H9 (cell line): ENCODE measurements around the gene PRTG. TPM values are rescaled to one million over a fixed set of nuclear protein-coding genes. Genes with fewer than 3 reads are reported as not detected.

Source experiments
- DNase-seq: peaks from one replicate; pipeline ENCODE4 v3.0.0-alpha.2; 2017
- H2AFZ ChIP-seq: one replicate; pipeline ENCODE4 v1.6.1; 2013; ENCODE audit warnings: mild to moderate bottlenecking, low read length, control low read depth, moderate library complexity
- H2AK5ac ChIP-seq: 2 replicates; pipeline ENCODE4 v1.6.1; 2013; ENCODE audit warnings: low read length, control low read depth, mixed read lengths; ENCODE audit not compliant: insufficient read length
- H2BK120ac ChIP-seq: one replicate; pipeline ENCODE4 v1.6.1; 2013; ENCODE audit warnings: low read depth, mild to moderate bottlenecking, low read length, control low read depth, inconsistent platforms; ENCODE audit not compliant: poor library complexity, severe bottlenecking
- H2BK12ac ChIP-seq: 2 replicates; pipeline ENCODE4 v1.6.1; 2013; ENCODE audit warnings: low read length, control low read depth, mixed read lengths, low read depth; ENCODE audit not compliant: insufficient read length
- H2BK15ac ChIP-seq: 2 replicates; pipeline ENCODE4 v1.6.1; 2013; ENCODE audit warnings: low read depth, low read length, control low read depth
- H2BK20ac ChIP-seq: one replicate; pipeline ENCODE4 v1.6.1; 2013; ENCODE audit warnings: low read depth, mild to moderate bottlenecking, low read length, control low read depth, inconsistent platforms; ENCODE audit not compliant: poor library complexity, severe bottlenecking
- H2BK5ac ChIP-seq: 2 replicates; pipeline ENCODE4 v1.6.1; 2013; ENCODE audit warnings: low read length, control low read depth, mixed read lengths; ENCODE audit not compliant: insufficient read length
- H3K14ac ChIP-seq: 2 replicates; pipeline ENCODE4 v1.6.1; 2013; ENCODE audit warnings: low read length, control low read depth; ENCODE audit not compliant: insufficient read depth
- H3K18ac ChIP-seq: 2 replicates; pipeline ENCODE4 v1.6.1; 2013; ENCODE audit warnings: low read depth, mild to moderate bottlenecking, mixed read lengths, low read length, control low read depth; ENCODE audit not compliant: insufficient read length
- H3K23ac ChIP-seq: 2 replicates; pipeline ENCODE4 v1.6.1; 2013; ENCODE audit warnings: low read length, control low read depth, mixed read lengths, low read depth; ENCODE audit not compliant: insufficient read length
- H3K23me2 ChIP-seq: 2 replicates; pipeline ENCODE4 v1.6.1; 2013; ENCODE audit warnings: low read depth, mild to moderate bottlenecking, mixed read lengths, low read length, control low read depth; ENCODE audit not compliant: insufficient read length, poor library complexity, severe bottlenecking
- H3K27ac ChIP-seq: 2 replicates; pipeline ENCODE4 v1.5.1; 2013; ENCODE audit warnings: low read length, control low read depth, mixed read lengths, low read depth; ENCODE audit not compliant: insufficient read length
- H3K27me3 ChIP-seq: 2 replicates; pipeline ENCODE4 v1.6.1; 2013; ENCODE audit warnings: low read length, control low read depth, inconsistent platforms; ENCODE audit not compliant: insufficient read depth
- H3K4ac ChIP-seq: 2 replicates; pipeline ENCODE4 v1.6.1; 2013; ENCODE audit warnings: low read depth, mild to moderate bottlenecking, control low read depth, inconsistent platforms, low read length, moderate library complexity
- H3K4me1 ChIP-seq: 2 replicates; pipeline ENCODE4 v1.6.1; 2013; ENCODE audit warnings: low read length, control low read depth, inconsistent platforms; ENCODE audit not compliant: insufficient read depth
- H3K4me2 ChIP-seq: 2 replicates; pipeline ENCODE4 v1.6.1; 2013; ENCODE audit warnings: low read length, control low read depth, mixed read lengths; ENCODE audit not compliant: insufficient read length, insufficient read depth
- H3K56ac ChIP-seq: 2 replicates; pipeline ENCODE4 v1.6.1; 2013; ENCODE audit warnings: low read depth, mild to moderate bottlenecking, mixed read lengths, low read length, control low read depth; ENCODE audit not compliant: insufficient read length
- H3K79me1 ChIP-seq: 2 replicates; pipeline ENCODE4 v1.6.1; 2013; ENCODE audit warnings: low read depth, mild to moderate bottlenecking, moderate library complexity, low read length, control low read depth, inconsistent platforms; ENCODE audit not compliant: insufficient read depth, poor library complexity, severe bottlenecking
- H3K79me2 ChIP-seq: 2 replicates; pipeline ENCODE4 v1.6.1; 2013; ENCODE audit warnings: low read length, control low read depth, inconsistent platforms; ENCODE audit not compliant: insufficient read depth
- H3K9ac ChIP-seq: 2 replicates; pipeline ENCODE4 v1.6.1; 2013; ENCODE audit warnings: low read length, control low read depth, mixed read lengths; ENCODE audit not compliant: insufficient read length; ENCODE audit errors: extremely low read depth
- H3K9me3 ChIP-seq: one replicate; pipeline ENCODE4 v1.6.1; 2013; ENCODE audit warnings: low read depth, low read length, inconsistent platforms; ENCODE audit not compliant: control insufficient read depth
- H3T11ph ChIP-seq: one replicate; pipeline ENCODE4 v1.6.1; 2013; ENCODE audit warnings: mild to moderate bottlenecking, low read length, control low read depth, inconsistent platforms
- H4K20me1 ChIP-seq: one replicate; pipeline ENCODE4 v1.6.1; 2013; ENCODE audit not compliant: control insufficient read depth, insufficient read length, insufficient read depth
- H4K5ac ChIP-seq: 2 replicates; pipeline ENCODE4 v1.6.1; 2013; ENCODE audit warnings: low read depth, mild to moderate bottlenecking, mixed read lengths, low read length, control low read depth; ENCODE audit not compliant: insufficient read length
- H4K8ac ChIP-seq: replicated peaks from 2 replicates; pipeline ENCODE4 v1.6.1; 2013; ENCODE audit warnings: low read length, control low read depth, mixed read lengths, low read depth; ENCODE audit not compliant: insufficient read length
- H4K91ac ChIP-seq: 2 replicates; pipeline ENCODE4 v1.6.1; 2013; ENCODE audit warnings: low read depth, mild to moderate bottlenecking, moderate library complexity, mixed read lengths, low read length, control low read depth; ENCODE audit not compliant: insufficient read length
- H3K27ac Mint-ChIP-seq, 3 experiments: 2 replicates in 2 of 3; 3 replicates in 1 of 3; pipeline ENCODE4 v1.8.0; 2020 to 2021; ENCODE audit warnings: mixed read lengths in 3 of 3, mild to moderate bottlenecking in 1 of 3, moderate library complexity in 1 of 3
- H3K27me3 Mint-ChIP-seq: 2 replicates; pipeline ENCODE4 v1.8.0; 2021; ENCODE audit warnings: low read depth, mild to moderate bottlenecking, moderate library complexity, mixed read lengths
- H3K36me3 Mint-ChIP-seq, 3 experiments: 2 replicates in 2 of 3; 3 replicates in 1 of 3; pipeline ENCODE4 v1.8.0; 2020 to 2021; ENCODE audit warnings: low read depth in 3 of 3, mixed read lengths in 3 of 3; ENCODE audit not compliant: insufficient read depth in 1 of 3
- H3K4me1 Mint-ChIP-seq, 2 experiments: 2 replicates each; pipeline ENCODE4 v1.8.0; 2020; ENCODE audit warnings: mixed read lengths in 2 of 2
- H3K4me3 Mint-ChIP-seq, 2 experiments: 2 replicates in 1 of 2; 3 replicates in 1 of 2; pipeline ENCODE4 v1.8.0; 2020 to 2021; ENCODE audit warnings: mild to moderate bottlenecking in 2 of 2, mixed read lengths in 2 of 2, moderate library complexity in 1 of 2
- H3K9me3 Mint-ChIP-seq, 2 experiments: 2 replicates in 1 of 2; 3 replicates in 1 of 2; pipeline ENCODE4 v1.8.0; 2020; ENCODE audit warnings: mild to moderate bottlenecking in 2 of 2, mixed read lengths in 2 of 2, moderate library complexity in 1 of 2
- WGBS: extraction: QIAGEN DNeasy Blood & Tissue Kit; methylation state at CpG from one replicate; pipeline ENCODE4 v1.1.7; 2013; ENCODE audit warnings: missing lambda C conversion rate, low lambda C conversion rate, mixed read lengths; ENCODE audit not compliant: insufficient read length; ENCODE audit errors: extremely low coverage; 5-methylcytosine and 5-hydroxymethylcytosine counted together
- total RNA-seq: library from RNA; stranded (reverse); gene quantifications from 2 replicates; pipeline ENCODE4 v1.2.1, GENCODE V29; 2021
- TF ChIP-seq, protein P1 (sequence below): fragments of 200-600 bp; sonication (generic); conservative IDR thresholded peaks from 3 replicates; pipeline ENCODE4 v1.8.0; 2021; ENCODE audit warnings: antibody characterized with exemption, mild to moderate bottlenecking

Gene PRTG
- total RNA-seq, 1 experiment from 2014 or later, result 5.7 TPM

DNA sequence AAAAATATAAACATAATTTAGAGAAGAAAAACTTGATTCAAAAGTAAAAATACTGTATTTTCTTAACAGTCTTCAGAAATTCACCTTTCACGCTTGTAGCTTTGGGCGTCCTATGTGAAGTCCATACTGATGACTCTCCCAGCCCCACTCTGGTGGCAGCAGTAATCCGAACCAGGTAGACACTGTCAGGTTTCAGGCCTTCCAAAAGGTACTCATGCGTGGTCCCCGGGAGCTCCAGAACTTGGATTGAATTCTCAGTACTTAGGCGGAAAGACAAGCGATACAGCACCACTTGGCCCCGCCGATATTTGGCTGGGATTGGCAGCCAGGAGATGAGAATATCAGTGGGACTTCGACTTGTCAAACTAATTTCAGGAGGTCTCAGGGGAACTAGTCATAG lies 69.7 kb downstream of the PRTG start:
- H3K56ac ChIP-seq, result no peak overlapping the region
- WGBS, result no CpG with 5 or more reads among the region's 10 CpGs
- Mint-ChIP-seq H3K4me3 (no peak overlapping the region), H3K4me1 (peaks cover 16 to 24% of the 10 kb centered on the region in 2 experiments), H3K36me3 (no peaks in the 10 kb centered on the region), H3K27ac (no peak overlapping the region), H3K9me3 (no peaks in the 10 kb centered on the region), H3K27me3 (no peaks in the 10 kb centered on the region)
- no peak overlapping the region for H4K8ac ChIP-seq
- H3K79me1 ChIP-seq, result no peaks in the 10 kb centered on the region
- H3K4me2 ChIP-seq, result no peak overlapping the region
- H3K27ac ChIP-seq, result no peak overlapping the region
- H2BK20ac ChIP-seq, result no peak overlapping the region
- no peak overlapping the region for H4K91ac ChIP-seq
- H3T11ph ChIP-seq, result no peak overlapping the region
- no peak overlapping the region for H2AFZ ChIP-seq
- no peak overlapping the region for H2BK120ac ChIP-seq
- H2BK15ac ChIP-seq, result no peak overlapping the region
- no peak overlapping the region for H3K18ac ChIP-seq
- no peak overlapping the region for H4K5ac ChIP-seq
- H3K23me2 ChIP-seq, result no peaks in the 10 kb centered on the region
- H2BK5ac ChIP-seq, result no peak overlapping the region
- no peak overlapping the region for H2BK12ac ChIP-seq
- H2AK5ac ChIP-seq, result no peak overlapping the region
- TF ChIP-seq, protein P1, sequence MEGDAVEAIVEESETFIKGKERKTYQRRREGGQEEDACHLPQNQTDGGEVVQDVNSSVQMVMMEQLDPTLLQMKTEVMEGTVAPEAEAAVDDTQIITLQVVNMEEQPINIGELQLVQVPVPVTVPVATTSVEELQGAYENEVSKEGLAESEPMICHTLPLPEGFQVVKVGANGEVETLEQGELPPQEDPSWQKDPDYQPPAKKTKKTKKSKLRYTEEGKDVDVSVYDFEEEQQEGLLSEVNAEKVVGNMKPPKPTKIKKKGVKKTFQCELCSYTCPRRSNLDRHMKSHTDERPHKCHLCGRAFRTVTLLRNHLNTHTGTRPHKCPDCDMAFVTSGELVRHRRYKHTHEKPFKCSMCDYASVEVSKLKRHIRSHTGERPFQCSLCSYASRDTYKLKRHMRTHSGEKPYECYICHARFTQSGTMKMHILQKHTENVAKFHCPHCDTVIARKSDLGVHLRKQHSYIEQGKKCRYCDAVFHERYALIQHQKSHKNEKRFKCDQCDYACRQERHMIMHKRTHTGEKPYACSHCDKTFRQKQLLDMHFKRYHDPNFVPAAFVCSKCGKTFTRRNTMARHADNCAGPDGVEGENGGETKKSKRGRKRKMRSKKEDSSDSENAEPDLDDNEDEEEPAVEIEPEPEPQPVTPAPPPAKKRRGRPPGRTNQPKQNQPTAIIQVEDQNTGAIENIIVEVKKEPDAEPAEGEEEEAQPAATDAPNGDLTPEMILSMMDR, result no peak
- H3K23ac ChIP-seq, result no peak overlapping the region
- H3K9me3 ChIP-seq, result no peaks in the 10 kb centered on the region
- H3K9ac ChIP-seq, result no peak overlapping the region
- H3K4me1 ChIP-seq, result no peaks in the 10 kb centered on the region
- no peaks in the 10 kb centered on the region for H4K20me1 ChIP-seq
- no peaks in the 10 kb centered on the region for H3K79me2 ChIP-seq
- no peaks in the 10 kb centered on the region for H3K27me3 ChIP-seq
- no peak overlapping the region for H3K14ac ChIP-seq
- DNase-seq, result no peak
- no peak overlapping the region for H3K4ac ChIP-seq
